K562 (cell line): ENCODE results near the gene MME. TPM values are rescaled to one million over a fixed set of nuclear protein-coding genes. Genes with fewer than 3 reads are reported as not detected.

Experiments used
- BRF1 ChIP-seq: IDR thresholded peaks from 3 replicates; pipeline ENCODE4 v1.6.1; 2011; ENCODE audit warnings: borderline replicate concordance, mild to moderate bottlenecking; ENCODE audit not compliant: insufficient read length; ENCODE audit errors: extremely low read depth
- HDAC3 ChIP-seq: fragments of 450-650 bp; IDR thresholded peaks from 2 replicates; pipeline ENCODE4 v1.6.1; 2018; ENCODE audit warnings: borderline replicate concordance, mild to moderate bottlenecking, moderate library complexity; ENCODE audit not compliant: partially characterized antibody
- HNRNPK ChIP-seq: fragments of 200-400 bp; formaldehyde crosslinking; IDR thresholded peaks from one replicate; pipeline ENCODE4 v1.6.1; 2018; ENCODE audit warnings: mild to moderate bottlenecking, low read depth, low read length; ENCODE audit not compliant: poor library complexity, severe bottlenecking
- KAT8 ChIP-seq: fragments of 450-650 bp; IDR thresholded peaks from 2 replicates; pipeline ENCODE4 v1.6.1; 2016; ENCODE audit warnings: low read depth, mild to moderate bottlenecking
- MGA ChIP-seq: fragments of 450-650 bp; IDR thresholded peaks from 2 replicates; pipeline ENCODE4 v1.6.1; 2016; ENCODE audit warnings: mild to moderate bottlenecking, moderate library complexity
- RFX5 ChIP-seq: IDR thresholded peaks from 2 replicates; pipeline ENCODE4 v1.6.1; 2011; ENCODE audit warnings: low read depth, mild to moderate bottlenecking, improper control_type of control experiment, low read length
- SETDB1 ChIP-seq: IDR thresholded peaks from one replicate; pipeline ENCODE4 v1.6.1; 2012; ENCODE audit warnings: low read length, control low read depth, inconsistent platforms
- SMAD2 ChIP-seq: fragments of 150-350 bp; IDR thresholded peaks from 2 replicates; pipeline ENCODE4 v1.6.1; 2014; ENCODE audit warnings: low read depth, mild to moderate bottlenecking, low read length
- SREBF2 ChIP-seq: sonication (generic); formaldehyde crosslinking; IDR thresholded peaks from 2 replicates; pipeline ENCODE4 v1.4.0; 2020; ENCODE audit warnings: mild to moderate bottlenecking, missing genetic modification reagents
- ZBTB2 ChIP-seq: fragments of 450-650 bp; IDR thresholded peaks from 2 replicates; pipeline ENCODE4 v1.6.1; 2016; ENCODE audit warnings: antibody characterized with exemption
- ZBTB34 ChIP-seq: fragments of 250-450 bp; sonication (Bioruptor Pico); IDR thresholded peaks from 2 replicates; pipeline ENCODE4 v1.8.0; 2021; ENCODE audit warnings: mild to moderate bottlenecking, moderate library complexity
- ZC3H4 ChIP-seq: sonication (generic); formaldehyde crosslinking; IDR thresholded peaks from 2 replicates; pipeline ENCODE4 v1.9.0; 2021; ENCODE audit warnings: missing genetic modification reagents, borderline replicate concordance
- ZNF311 ChIP-seq: fragments of 250-450 bp; sonication (Bioruptor Pico); IDR thresholded peaks from 2 replicates; pipeline ENCODE4 v1.4.0; 2020; ENCODE audit warnings: mild to moderate bottlenecking, moderate library complexity
- ZNF57 ChIP-seq: fragments of 450-650 bp; formaldehyde crosslinking; IDR thresholded peaks from 2 replicates; pipeline ENCODE4 v1.4.0; 2020; ENCODE audit warnings: mild to moderate bottlenecking, moderate library complexity
- ZNF644 ChIP-seq: fragments of 200-800 bp; sonication (Bioruptor generic); IDR thresholded peaks from 2 replicates; pipeline ENCODE4 v1.6.1; 2016; ENCODE audit warnings: low read depth, missing genetic modification characterization, missing compliant biosample characterization
- ZNF696 ChIP-seq: fragments of 250-450 bp; sonication (Bioruptor Pico); conservative IDR thresholded peaks from 2 replicates; pipeline ENCODE4 v1.4.0; 2020; ENCODE audit warnings: mild to moderate bottlenecking, moderate library complexity
- polyA plus RNA-seq, 8 experiments: library from polyadenylated mRNA; depleted of rRNA in 4 of 8; stranded (reverse) in 5 of 8; unstranded in 3 of 8; fragments of >200 nt; fragmentation: Nextera tagmentation in 2 of 8; fragmentation: Illumina TruSeq in 1 of 8; extraction: Ambion mirVana in 2 of 8; extraction: Trizol in 1 of 8; gene quantifications; 2 replicates each; pipeline versions ENCODE4 v1.2.1 to v1.2.3, GENCODE V29; 2011 to 2014; ENCODE audit warnings: inconsistent platforms in 1 of 8, missing spikeins in 1 of 8
- total RNA-seq, 7 experiments: library from RNA; depleted of rRNA in 6 of 7; stranded (reverse); fragments of >200 nt in 6 of 7; fragmentation: Illumina TruSeq in 2 of 7; extraction: Trizol in 2 of 7; gene quantifications; 2 replicates each; pipeline versions ENCODE4 v1.2.1 to v1.2.3, GENCODE V29; 2011 to 2021; ENCODE audit warnings: low replicate concordance in 1 of 7

The MME gene
- total and polyA plus RNA-seq, 9 of the 15 experiments (the other 6 are each of a cell fraction or from before 2014, with no cell fraction given) = 0.80 to 8.6 (median 2.5) TPM

- TF ChIP-seq ZNF57 (CRISPR knock-in tag) = no peak
- TF ChIP-seq ZNF696 (CRISPR knock-in tag) = no peak
- TF ChIP-seq HNRNPK = no peak
- no peak for TF ChIP-seq SETDB1
- TF ChIP-seq ZBTB2 = no peak; the same call in 1 of the 2 replicates
- no peak for TF ChIP-seq ZNF644 (tag)
- TF ChIP-seq KAT8 = no peak
- no peak for TF ChIP-seq BRF1
- peak; percentile 50 for TF ChIP-seq HDAC3
- no peak for TF ChIP-seq SREBF2
- no peak for TF ChIP-seq RFX5
- TF ChIP-seq MGA = no peak
- TF ChIP-seq ZNF311 (CRISPR knock-in tag) = no peak
- TF ChIP-seq SMAD2 = no peak
- no peak for TF ChIP-seq ZC3H4 (CRISPR knock-in tag)
- no peak for TF ChIP-seq ZBTB34 (CRISPR knock-in tag)
These were observed 99.3 kb downstream of the MME start (continued) for GRCh38 chr3:155179437-155179827.
